ENCODE data around the gene CCDC92B.
A peak's percentile ranks its signal among the peaks of the same experiment; 100 is the strongest.
"Not testable (repeated sequence)": the region's sequence is repeated elsewhere in the genome, so short reads cannot be mapped to it uniquely, and the experiment has no call there.

Gene CCDC92B

DNA sequence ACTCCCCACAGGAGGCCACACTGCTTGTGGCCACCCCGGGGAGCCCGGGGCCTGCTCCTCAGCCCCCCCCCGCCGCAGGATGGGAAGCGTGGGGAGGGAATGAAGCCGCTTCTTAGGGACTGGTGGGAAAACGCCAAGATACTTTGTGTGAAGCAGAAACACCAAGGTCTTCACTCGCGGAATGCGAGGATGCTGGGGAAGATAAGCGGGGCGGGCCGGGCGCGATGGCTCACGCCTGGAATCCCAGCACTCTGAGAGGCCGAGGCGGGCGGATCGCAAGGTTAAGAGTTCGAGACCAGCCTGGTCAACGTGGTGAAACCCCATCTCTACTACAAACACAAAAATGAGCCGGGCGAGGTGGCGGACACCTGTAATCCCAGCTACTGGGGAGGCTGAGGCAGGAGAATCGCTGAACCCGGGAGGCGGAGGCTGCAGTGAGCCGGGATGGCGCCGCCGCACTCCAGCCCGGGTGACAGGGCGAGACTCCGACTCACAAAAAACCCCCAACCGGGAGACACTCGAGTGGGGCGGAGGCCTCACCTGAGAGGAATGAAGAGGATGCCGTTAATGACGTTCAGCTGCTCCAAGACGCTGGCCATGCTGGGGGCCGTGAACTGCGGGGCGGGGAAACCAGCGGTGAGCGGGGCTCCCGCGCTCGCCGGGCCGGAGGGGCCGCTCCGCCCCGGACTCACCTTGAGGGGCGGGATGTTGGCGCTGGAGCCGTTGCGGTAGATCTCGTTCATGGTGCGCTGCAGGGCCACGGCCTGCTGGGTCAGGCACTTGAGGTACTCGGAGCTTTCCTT is 58.2 kb downstream of the CCDC92B start:
- no peak for DNase-seq (ENCODE audit: insufficient read length, low spot score)
- no peak for FAIRE-seq

- FAIRE-seq, result no peak
- peak; percentile 4 for DNase-seq (ENCODE audit: insufficient read length, low spot score)
Measured at GRCh38 chr17:2690165-2691068, 59.0 kb downstream of the CCDC92B start.

- peak; percentile 10 for DNase-seq (ENCODE audit: insufficient read length, low spot score)
- no peak for FAIRE-seq
Measured at GRCh38 chr17:2689411-2690164, 59.9 kb downstream of the CCDC92B start.

DNA sequence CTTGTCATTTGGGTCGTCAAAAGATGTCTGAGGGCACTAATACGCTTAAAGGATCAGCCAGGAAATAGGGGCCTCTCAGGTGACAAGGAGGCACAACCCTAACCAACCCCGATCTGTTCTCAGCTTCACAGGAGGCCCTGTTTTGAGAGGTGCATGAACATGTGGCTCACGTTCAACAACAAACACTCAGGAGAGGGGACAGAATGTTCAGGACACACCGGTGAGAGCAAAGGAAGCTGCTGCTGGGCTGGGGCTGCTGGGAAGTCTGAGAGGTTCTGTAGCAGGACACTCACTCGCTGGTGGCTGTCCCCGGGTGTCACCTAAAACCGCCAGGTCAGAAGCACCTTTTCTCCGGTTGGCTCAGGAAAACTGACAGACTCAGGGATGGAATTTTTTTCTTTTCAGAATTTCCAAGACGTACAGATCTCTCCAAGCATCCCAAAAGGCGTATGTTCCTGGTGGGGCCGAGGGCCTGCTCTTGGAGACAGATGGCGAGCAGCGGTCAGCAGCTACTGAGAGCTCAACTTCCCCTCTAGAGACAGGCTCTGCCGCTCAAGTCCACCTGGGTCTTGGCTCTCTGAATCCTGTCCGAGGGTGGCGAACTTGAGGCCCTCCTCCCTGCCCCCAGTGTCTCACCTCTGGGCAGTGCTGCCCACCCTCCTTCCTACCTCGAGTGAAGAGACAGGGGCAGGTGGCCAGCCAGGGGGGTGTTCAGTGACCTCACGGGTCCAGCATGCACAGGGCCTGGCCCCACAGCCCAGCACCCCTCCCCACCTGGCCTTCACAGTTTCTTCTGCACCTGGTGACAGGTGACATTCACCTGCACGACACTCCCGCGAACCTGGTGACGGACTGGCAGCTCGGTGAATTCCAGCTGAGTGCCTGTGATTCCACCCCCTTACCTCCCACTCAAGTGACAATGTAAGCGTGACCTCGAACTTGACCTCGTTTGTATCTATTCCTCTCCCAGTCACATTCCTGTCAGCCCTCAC is 60.8 kb downstream of the CCDC92B start:
- DNase-seq (ENCODE audit: insufficient read length, low spot score) (peak; percentile 9), FAIRE-seq (no peak)

GRCh38 chr17:2687074-2687418 is 62.4 kb downstream of the CCDC92B start:
- DNase-seq (ENCODE audit: insufficient read length, low spot score) (no peak), FAIRE-seq (no peak)

DNA sequence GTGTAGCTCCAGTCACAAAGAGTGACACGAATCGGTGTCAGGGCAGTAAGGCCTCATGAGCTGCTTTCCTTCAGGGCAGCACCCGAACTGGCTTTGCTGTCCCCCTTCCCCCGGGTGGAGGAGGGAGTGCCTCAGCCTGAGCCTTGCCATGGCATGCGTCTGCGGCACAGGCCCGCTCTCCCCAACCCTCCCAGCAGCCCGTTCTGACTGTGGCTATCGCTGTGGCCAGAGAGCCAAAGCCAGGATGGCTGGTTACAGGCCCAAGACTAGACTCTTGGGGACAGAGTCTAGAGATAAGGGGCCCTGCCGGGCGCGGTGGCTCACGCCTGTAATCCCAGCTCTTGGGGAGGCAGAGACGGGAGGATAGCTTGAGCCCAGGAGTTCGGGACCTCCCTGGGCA is 63.8 kb downstream of the CCDC92B start:
- FAIRE-seq (no peak), DNase-seq (ENCODE audit: insufficient read length, low spot score) (no peak)

- FAIRE-seq, result no peak
Measured at GRCh38 chr17:2684549-2684948, 64.9 kb downstream of the CCDC92B start.

DNA sequence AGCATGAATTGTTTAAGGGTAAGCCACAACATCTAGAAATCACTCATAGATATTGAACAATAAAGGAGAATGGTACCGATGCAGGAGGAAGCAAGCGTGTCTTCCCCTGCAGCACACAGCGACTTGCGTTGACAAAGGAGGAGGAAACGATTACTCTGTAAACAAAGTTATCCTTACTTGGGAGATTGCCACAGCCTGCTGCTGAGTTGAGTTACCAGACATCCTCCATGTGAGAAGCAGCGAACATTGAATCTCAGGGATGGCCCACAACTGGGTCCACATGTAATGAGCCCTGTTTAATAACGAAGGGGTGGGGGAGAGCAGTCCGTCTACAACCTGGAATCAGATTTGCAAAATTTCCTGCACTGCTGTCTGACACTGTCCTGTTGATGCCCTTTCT is 65.5 kb downstream of the CCDC92B start:
- DNase-seq (ENCODE audit: insufficient read length, low spot score) (no peak), FAIRE-seq (no peak)

More at GRCh38 chr17:2684549-2684948, 64.9 kb downstream of the CCDC92B start:
- no peak for DNase-seq (ENCODE audit: insufficient read length, low spot score)

- FAIRE-seq, result no peak
Measured at GRCh38 chr17:2682176-2682938, 67.1 kb downstream of the CCDC92B start.

GRCh38 chr17:2681650-2682049 is 67.8 kb downstream of the CCDC92B start:
- FAIRE-seq (no peak), DNase-seq (ENCODE audit: insufficient read length, low spot score) (no peak)

More at GRCh38 chr17:2682176-2682938, 67.1 kb downstream of the CCDC92B start:
- no peak for DNase-seq (ENCODE audit: insufficient read length, low spot score)

- FAIRE-seq (no peak), DNase-seq (ENCODE audit: insufficient read length, low spot score) (no peak)
Measured at GRCh38 chr17:2680961-2681360, 68.5 kb downstream of the CCDC92B start.

GRCh38 chr17:2679247-2679646 is 70.2 kb downstream of the CCDC92B start:
- DNase-seq (ENCODE audit: insufficient read length, low spot score); FAIRE-seq: not testable (repeated sequence)

All from GM19239 (cell line).